ENCODE measurements around the gene IDH3A. TPM values are rescaled to one million over a fixed set of nuclear protein-coding genes. Genes with fewer than 3 reads are reported as not detected.
A peak's percentile ranks its signal among the peaks of the same experiment; 100 is the strongest.

Gene IDH3A
- total and polyA plus RNA-seq, 2 donors (not counting 1 experiment from before 2014, with no cell fraction given) = 24.9 to 65.0 TPM

- Histone ChIP-seq H4K20me1 (ENCODE audit: control insufficient read depth, extremely low read depth, insufficient read depth, low read length) (no peaks in the 10 kb centered on the region), H3K79me2 (ENCODE audit: control insufficient read depth, insufficient read depth, low read length) (no peaks in the 10 kb centered on the region), H3K4me3 (replicated peaks in 1 of 4; ENCODE audit: control extremely low read depth in 1 of 4, insufficient read depth in 1 of 4, low read depth in 3 of 4, low read length in 4 of 4) (no peak overlapping the region), H3K4me1 (ENCODE audit: control insufficient read depth, extremely low read depth, insufficient read depth, low read length) (no peaks in the 10 kb centered on the region), H2AFZ (ENCODE audit: low read length) (no peak overlapping the region), H3K9me3 (ENCODE audit: control insufficient read depth, insufficient read depth, low read depth, low read length) (no peaks in the 10 kb centered on the region), H3K27me3 (ENCODE audit: control insufficient read depth, insufficient read depth, low read length) (peaks cover 9% of the 10 kb centered on the region), H3K4me2 (ENCODE audit: extremely low read depth, insufficient read depth, low read length) (no peak overlapping the region), H3K36me3 (ENCODE audit: control insufficient read depth, insufficient read depth, low read length) (no peaks in the 10 kb centered on the region), H3K27ac (ENCODE audit: insufficient read depth, low read length) (no peak overlapping the region), H3K9ac (ENCODE audit: insufficient read depth, low read length) (no peak overlapping the region)
- TF ChIP-seq CTCF (conservative IDR thresholded peaks at IDR 0.05 in 1 of 2, IDR thresholded peaks at IDR 0.05 in 1 of 2; ENCODE audit: low read depth in 1 of 2, low read length in 2 of 2) (no peak), EZH2 (IDR thresholded peaks at IDR 0.05; ENCODE audit: low read length, missing control alignments) (no peak)
- peak in 1 of 2 donors; percentile 38 for DNase-seq (ENCODE audit: low read depth in 2 of 2)
These were observed 55.5 kb downstream of the IDH3A start for GRCh38 chr15:78204351-78205309.

- Histone ChIP-seq H3K4me3 (replicated peaks in 1 of 4; ENCODE audit: control extremely low read depth in 1 of 4, insufficient read depth in 1 of 4, low read depth in 3 of 4, low read length in 4 of 4) (no peak overlapping the region), H2AFZ (ENCODE audit: low read length) (no peak overlapping the region), H3K9me3 (ENCODE audit: control insufficient read depth, insufficient read depth, low read depth, low read length) (no peaks in the 10 kb centered on the region), H3K36me3 (ENCODE audit: control insufficient read depth, insufficient read depth, low read length) (no peaks in the 10 kb centered on the region), H3K27me3 (ENCODE audit: control insufficient read depth, insufficient read depth, low read length) (peaks cover 9% of the 10 kb centered on the region), H3K79me2 (ENCODE audit: control insufficient read depth, insufficient read depth, low read length) (no peaks in the 10 kb centered on the region), H3K9ac (ENCODE audit: insufficient read depth, low read length) (no peak overlapping the region), H3K4me1 (ENCODE audit: control insufficient read depth, extremely low read depth, insufficient read depth, low read length) (no peaks in the 10 kb centered on the region), H4K20me1 (ENCODE audit: control insufficient read depth, extremely low read depth, insufficient read depth, low read length) (no peaks in the 10 kb centered on the region), H3K27ac (ENCODE audit: insufficient read depth, low read length) (no peak overlapping the region), H3K4me2 (ENCODE audit: extremely low read depth, insufficient read depth, low read length) (no peak overlapping the region)
- TF ChIP-seq CTCF (conservative IDR thresholded peaks at IDR 0.05 in 1 of 2, IDR thresholded peaks at IDR 0.05 in 1 of 2; ENCODE audit: low read depth in 1 of 2, low read length in 2 of 2) (no peak), EZH2 (IDR thresholded peaks at IDR 0.05; ENCODE audit: low read length, missing control alignments) (no peak)
- no peak for DNase-seq (ENCODE audit: low read depth in 2 of 2)
These were observed 56.2 kb downstream of the IDH3A start for GRCh38 chr15:78205337-78205736.

- H3K36me3 ChIP-seq (ENCODE audit: control insufficient read depth, insufficient read depth, low read length) = no peaks in the 10 kb centered on the region
- H3K27me3 ChIP-seq (ENCODE audit: control insufficient read depth, insufficient read depth, low read length) = peaks cover 9% of the 10 kb centered on the region
- DNase-seq (ENCODE audit: low read depth in 2 of 2) = no peak
- H3K27ac ChIP-seq (ENCODE audit: insufficient read depth, low read length) = no peak overlapping the region
- no peak overlapping the region for H2AFZ ChIP-seq (ENCODE audit: low read length)
- H3K9ac ChIP-seq (ENCODE audit: insufficient read depth, low read length) = no peak overlapping the region
- no peaks in the 10 kb centered on the region for H3K4me1 ChIP-seq (ENCODE audit: control insufficient read depth, extremely low read depth, insufficient read depth, low read length)
- no peaks in the 10 kb centered on the region for H3K79me2 ChIP-seq (ENCODE audit: control insufficient read depth, insufficient read depth, low read length)
- H3K4me3 ChIP-seq (replicated peaks in 1 of 4; ENCODE audit: control extremely low read depth in 1 of 4, insufficient read depth in 1 of 4, low read depth in 3 of 4, low read length in 4 of 4) = no peak overlapping the region
- H3K4me2 ChIP-seq (ENCODE audit: extremely low read depth, insufficient read depth, low read length) = no peak overlapping the region
- no peak for TF ChIP-seq EZH2 (IDR thresholded peaks at IDR 0.05; ENCODE audit: low read length, missing control alignments)
- no peak for TF ChIP-seq CTCF (conservative IDR thresholded peaks at IDR 0.05 in 1 of 2, IDR thresholded peaks at IDR 0.05 in 1 of 2; ENCODE audit: low read depth in 1 of 2, low read length in 2 of 2)
- no peaks in the 10 kb centered on the region for H4K20me1 ChIP-seq (ENCODE audit: control insufficient read depth, extremely low read depth, insufficient read depth, low read length)
- no peaks in the 10 kb centered on the region for H3K9me3 ChIP-seq (ENCODE audit: control insufficient read depth, insufficient read depth, low read depth, low read length)
These were observed 56.7 kb downstream of the IDH3A start for GRCh38 chr15:78205856-78206255.

All from fibroblast of lung (primary cell).